ENCODE measurements around the gene CABLES1.
A peak's percentile ranks its signal among the peaks of the same experiment; 100 is the strongest.

CABLES1 gene

DNA sequence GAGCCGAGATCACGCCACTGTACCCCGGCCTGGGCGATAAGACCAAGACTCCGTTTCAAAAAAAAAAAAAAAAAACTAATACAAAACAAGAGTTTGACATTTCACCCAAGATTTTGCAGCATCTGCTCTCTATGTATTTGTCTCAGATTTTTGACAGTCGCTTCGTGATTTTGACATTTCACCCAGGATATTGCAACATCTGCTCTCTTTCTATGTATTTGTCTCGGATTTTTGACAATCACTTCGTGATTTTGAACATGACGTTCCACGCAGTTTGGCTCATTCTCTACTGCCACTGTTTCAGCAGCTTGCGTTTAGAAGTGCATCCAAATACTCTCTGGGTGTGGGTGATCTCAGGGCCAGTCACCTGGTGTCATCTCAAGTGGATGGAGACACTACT is 108.5 kb downstream of the CABLES1 start:
- DNase-seq: no peak

DNA sequence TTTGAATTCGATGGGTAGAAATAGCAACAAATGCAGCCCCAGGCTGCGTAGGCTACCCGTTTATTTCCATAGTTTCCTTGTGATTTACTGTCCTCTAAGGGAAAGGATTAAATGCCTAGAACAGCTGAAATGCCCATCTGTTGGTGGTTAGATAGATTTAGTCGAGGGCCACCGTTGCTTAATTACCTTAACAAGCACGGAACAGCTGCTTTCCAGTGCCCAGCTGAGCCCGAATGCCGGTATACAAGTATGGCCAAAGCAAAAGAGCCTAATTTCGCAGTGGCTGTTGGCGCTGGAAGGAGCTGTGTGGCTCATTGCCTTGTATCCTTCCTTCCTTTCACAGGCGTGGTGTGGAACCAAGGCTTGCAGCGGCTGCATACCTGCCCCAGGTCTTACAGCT is 109.1 kb downstream of the CABLES1 start:
- no peak for DNase-seq

DNA sequence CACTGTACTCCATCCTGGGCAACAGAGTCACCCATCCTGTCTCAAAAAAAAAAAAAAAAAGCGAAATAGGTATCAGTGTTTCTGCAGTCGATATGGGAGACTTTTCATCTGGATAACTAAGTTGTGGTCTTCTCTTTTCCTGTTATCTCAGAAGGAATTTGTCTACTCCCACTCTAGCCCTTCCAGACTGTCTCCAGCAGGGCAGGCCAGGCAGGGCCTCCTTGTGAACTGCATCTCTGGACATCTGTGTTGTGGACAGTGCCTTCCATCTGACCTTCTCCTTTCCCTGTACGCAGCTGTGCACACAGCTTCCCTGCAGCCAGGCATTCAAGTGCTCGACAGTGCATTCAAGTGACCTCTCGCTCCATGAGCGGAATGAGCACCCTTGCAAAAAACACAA is 110.2 kb downstream of the CABLES1 start:
- no peak for DNase-seq

DNA sequence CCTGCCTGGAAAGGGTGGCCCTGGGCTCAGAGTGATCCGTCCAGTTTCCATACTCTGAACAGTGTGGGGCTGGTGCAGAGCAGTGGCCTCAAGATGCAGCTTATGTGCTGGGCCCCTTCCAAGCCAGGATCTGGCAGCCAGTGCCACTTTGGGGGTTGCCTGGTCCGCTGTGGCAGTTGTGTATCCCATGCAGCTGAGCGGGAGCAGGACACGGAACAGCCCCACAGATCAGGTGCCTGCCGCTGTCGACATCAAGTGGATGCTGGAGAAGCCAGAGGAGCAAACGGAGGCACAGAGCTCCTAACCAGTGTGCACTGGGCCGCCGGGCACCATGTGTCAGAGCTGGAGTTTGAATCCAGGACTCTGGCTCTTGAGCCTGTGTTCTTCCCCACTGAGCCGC is 112.0 kb downstream of the CABLES1 start:
- DNase-seq: no peak

DNA sequence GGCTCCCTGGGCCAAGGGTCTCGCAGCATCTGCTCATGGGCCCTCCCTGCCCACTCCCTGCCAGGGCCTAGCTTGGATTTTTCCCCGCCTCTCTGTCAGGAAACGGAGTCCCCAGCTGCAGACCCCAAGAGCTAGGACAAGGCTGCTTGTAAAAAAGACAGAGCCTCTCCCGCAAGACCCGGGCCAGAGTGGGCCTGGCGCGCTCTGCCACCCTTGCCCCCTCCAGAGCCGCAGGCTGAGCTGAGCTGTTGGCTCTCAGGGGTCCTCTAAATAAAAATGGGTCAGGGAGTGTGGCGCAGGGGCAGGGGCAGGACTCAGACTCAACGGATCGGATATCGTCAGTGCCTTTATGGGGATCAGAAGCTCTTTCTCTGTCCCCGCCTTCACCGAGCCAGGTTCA is 112.6 kb downstream of the CABLES1 start:
- DNase-seq: no peak

DNA sequence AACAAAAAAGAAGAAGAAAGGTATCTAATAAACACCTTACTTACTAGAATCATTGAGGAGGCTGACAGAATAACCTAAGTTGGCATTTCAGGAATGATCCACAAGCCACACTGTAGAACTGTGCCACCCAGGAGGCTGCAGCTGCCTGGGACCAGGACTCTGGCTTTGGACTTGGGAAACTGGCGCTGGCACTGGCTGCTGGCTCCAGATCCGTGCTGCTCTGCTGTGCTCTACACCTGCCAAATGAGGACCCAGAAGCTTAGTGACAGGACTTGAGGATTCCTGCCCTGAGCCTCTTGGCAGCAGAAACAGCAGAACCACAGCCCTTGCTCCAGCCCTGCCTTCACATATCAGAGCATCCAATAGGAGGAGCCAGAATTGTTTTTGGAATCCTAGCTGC is 113.5 kb downstream of the CABLES1 start:
- no peak for DNase-seq

DNA sequence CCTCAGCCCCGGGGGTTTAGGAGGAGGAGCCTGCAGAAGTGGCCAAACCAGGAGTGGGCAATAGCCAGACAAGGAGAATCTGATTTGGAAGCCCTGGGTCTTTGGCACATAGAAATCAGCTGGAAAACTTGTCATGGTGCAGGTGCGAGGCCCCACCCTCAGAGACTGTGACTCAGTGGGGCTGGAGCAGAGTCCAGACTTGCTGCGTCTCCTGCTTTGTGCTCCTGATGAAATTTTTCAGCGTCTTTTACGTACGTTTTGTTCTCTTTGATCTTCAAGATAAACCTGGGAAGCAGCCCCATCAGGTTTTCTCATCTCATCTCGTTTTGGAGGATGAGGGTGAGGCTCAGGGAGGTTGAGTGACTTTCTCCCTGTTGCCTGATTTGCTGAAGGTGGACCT is 114.1 kb downstream of the CABLES1 start:
- no peak for DNase-seq

DNA sequence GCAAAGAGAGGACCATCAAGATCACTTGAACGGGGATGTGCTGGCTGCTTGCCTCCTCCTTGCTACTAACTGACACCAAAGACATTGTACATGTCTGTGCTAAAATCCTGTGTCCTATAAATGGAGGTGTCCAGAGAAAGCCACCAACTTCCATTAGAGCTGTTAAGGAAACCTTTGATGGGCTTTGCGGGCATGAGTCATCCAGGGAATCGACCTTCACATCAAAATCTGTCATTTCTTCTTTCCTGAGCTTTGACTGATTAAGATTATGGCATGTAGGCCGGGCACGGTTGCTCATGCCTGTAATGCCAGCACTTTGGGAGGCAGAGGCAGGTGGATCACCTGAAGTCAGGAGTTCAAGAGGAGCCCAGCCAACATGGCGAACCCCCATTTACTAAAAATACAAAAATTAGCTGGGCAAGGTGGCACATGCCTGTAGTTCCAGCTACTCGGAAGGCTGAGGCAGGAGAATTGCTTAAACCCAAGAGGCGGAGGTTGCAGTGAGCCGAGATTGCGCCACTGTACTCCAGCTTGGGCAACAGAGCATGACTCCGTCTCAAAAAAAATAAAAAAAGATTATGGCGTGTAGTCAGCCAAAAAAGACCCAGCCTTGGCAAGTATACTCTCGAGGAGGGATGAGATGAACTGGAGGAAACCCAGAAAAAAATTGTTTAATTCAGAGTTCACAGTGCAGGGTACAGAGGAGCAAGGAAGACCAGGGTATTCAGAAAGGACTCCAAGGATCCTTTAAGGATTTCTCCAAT is 115.8 kb downstream of the CABLES1 start:
- no peak for DNase-seq

DNA sequence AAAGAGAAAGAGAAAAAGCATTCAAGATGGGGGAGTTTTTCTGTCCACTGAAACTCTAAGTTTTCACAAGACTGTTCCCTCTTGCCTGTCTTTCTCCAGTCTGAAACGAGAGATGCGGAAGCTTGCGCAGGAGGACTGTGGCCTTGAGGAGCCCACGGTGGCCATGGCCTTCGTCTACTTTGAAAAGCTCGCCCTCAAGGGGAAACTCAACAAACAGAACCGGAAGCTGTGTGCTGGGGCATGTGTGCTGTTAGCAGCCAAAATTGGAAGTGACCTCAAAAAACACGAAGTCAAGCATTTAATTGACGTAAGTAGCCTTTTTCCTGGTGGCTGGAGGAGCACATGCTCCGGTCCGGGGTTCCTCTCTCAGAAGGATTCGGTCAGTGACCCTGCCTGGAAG is 118.3 kb downstream of the CABLES1 start:
- DNase-seq: no peak

DNA sequence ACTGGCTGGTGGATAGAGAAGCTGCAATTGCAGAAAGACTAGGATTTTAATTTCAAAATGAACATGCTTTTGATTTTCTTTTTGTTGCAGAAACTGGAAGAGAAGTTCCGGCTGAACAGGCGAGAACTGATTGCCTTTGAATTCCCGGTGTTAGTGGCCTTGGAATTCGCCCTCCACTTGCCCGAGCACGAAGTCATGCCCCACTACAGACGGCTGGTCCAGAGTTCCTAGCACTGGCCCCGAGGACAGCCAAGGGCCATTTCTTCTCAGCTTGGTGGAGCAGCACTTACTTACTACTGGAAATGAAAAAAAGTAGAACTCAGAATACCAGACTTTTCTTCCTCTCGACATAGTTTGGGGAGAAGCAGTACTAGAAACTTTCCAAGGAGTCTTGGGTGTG is 121.9 kb downstream of the CABLES1 start:
- DNase-seq: no peak

DNA sequence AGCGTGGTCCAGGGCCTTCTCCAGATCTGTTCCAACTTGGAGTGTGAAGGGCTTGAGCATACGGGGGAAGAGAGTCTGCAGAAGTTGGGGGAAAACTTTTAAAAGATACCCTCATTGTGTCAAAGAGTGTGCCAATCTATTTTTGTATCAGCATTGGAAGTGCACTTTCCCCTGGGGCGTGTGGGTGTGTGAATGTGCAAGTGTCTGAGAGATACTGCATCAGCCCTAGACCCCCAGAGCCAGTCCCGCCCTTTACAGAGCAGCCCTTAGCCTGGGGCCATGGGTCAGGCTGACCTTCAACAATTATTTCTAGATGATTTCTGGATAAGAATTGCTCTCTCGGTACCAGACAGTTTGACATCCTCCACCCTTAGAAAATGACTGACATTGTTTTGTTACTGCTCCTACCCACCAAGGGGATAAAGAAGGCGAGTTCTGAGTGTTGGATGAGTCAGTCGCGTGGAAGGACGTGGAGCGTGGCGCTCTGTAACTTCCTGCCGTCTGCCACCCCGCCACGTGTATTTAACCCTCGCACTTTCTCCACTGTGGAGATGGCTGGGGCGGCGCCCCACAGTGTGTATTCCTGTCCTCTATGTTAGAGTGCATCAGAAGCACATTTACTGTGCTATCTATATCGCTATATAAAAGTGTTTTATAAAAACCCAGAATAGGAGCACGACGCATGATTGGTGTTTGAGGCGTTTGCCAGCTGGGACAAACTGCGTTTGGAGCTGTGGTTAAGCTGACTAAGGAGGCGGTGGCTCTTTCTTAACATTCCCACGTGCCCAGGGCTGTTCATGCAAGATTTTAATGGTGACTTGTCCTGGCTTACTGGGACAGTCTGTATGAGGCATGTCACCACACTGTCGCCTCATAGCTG is 122.6 kb downstream of the CABLES1 start:
- no peak for DNase-seq

DNA sequence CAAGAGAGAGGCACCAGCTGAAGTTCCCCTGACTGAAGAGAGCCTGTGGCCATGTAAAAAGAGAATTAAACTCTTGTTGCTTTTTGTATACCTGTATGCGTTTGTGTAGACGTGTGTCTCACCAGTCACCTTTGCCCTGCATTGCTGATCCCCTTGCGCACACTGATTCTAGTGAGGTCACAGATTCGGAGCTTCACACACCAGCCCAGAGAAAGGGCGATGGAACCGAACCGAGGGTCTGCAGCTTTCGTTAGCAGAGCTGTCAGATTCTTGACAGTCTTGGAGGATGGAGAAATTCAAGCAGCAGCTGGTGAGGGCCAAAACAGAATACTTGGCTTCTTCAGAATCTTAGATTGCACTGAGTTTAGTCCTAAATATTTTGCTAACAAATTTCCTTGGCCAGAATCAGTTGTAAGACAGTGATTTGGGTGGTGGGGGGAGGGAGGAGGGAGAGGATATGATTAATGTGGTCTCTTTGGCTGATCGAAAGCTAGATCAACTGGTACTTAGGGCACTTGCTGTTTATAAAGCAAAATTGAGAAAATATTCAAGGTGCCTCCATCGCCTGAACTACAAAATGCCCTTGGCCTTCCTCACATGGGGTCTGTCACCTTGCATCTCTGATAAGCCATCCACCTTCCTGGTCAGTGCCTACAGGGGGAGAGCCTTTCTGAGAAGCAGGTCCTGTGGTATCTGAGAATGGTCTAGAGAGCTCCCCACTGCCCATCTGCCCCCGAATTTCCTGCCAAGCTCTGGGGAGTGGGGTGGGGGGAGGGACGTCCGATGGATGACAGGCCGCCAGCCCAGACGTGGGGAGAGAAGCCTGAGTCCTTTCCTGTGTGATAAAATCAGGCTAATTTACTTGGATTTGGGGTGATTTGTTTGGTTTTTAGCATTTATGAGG is 123.5 kb downstream of the CABLES1 start:
- DNase-seq: no peak

DNA sequence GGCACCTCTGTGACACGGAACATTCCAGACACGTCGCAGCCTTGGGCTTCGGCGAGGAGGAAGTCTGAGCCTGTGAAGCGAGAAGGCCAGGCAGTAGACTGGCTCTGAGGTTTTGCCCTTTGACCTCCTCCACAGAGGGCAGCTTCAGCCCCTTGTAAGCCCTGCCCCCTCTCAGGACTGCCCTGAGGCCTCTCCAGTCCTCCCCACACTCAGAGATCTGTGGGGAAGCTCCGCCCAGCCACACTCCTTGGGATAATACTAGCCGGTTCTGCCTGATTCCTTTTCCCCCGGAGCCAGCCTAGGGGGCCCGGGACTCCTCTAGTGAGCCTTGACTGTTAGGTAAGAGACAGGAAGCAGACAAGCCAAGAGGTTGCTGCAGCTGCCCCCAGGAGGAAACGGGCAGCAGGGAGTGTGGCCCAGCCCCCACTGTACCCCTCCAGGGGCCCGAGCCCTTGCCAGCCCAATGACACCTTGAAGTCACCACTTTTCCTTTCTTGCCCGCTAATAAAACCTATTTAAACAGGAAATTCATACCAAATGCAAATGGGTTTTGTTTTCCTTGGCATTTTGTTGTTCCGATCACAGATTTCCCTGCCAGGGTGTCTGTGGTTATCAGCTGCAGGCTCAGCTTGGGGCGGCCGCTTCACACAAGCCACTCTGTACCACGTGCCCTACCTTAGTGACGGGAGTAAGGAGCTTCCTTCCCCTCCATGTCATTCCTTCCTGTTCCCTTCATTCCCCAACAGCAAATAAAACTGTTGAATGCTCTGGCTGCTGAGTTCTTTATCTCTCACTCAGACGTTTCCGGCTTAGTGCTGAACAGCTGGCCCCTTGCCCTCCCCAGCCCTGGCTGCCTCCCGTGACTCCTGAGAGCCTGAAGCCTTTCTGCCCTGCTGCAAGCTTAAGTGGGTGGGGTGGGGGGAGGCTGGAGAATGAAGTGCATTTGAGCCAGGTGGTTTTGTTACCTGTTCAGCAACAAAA is 124.7 kb downstream of the CABLES1 start:
- DNase-seq: peak in 9 of 14 donors; percentile 4 to 58 (median 25)

DNA sequence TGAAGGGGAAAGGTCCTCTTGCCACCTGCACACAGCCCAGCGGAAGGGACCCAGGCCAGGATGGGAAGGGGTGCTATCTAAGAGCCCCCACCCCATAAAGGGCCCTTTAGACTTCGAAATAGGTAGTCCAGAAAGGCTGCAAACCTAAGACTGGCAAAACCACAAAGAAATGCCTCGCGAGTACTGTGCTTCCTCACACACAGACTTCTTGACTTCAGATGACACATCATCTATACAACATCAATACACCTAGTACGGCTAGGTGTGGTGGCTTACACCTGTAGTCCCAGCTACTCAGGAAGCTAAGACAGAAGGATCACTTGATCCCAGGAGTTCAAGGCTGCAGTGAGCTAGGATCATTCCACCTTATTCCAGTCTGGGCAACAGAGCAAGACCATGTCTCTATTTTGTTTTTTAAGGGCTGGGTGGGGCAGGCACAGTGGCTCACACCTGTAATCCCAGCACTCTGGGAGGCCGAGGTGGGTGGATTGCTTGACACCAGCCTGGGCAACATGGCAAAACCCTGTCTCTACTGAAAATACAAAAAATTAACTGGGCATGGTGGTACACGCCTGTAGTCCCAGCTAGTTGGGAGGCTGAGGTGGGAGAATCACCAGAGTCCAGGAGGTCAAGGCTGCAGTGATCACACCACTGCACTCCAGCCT is 125.8 kb downstream of the CABLES1 start:
- no peak for DNase-seq

DNA sequence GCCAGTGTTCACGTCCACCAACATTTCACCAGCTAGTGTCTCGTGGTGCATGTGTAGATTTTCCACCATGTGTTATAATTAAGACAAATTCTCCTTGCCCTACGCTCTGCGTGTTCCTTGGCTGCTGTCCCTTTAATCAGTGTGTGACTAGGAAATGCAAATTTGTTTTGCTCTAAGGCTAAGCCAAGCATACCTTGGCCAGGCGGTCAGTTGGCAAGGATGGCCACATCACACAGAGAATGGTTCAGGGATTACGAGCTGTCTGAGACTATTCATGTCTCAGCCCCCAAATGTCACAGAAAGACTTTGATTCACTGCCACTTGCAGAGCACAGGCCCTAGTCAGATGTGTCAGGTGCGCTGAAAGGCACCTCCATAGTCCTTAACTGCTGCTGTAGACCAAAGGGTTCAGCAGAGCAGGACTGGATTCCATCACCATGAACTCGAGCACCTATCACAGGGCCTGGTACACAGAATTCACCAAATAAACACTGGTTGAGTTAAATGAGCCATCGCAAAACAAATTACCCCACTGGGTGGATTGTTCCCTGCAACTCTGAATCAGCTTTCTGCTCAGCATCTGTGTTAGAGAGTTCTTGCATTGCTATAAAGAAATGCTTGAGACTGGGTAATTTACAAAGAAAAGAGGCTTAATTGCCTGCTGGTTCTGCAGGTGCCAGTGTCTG is 128.4 kb downstream of the CABLES1 start:
- peak in 2 of 14 donors; percentile 18 to 96 for DNase-seq

DNA sequence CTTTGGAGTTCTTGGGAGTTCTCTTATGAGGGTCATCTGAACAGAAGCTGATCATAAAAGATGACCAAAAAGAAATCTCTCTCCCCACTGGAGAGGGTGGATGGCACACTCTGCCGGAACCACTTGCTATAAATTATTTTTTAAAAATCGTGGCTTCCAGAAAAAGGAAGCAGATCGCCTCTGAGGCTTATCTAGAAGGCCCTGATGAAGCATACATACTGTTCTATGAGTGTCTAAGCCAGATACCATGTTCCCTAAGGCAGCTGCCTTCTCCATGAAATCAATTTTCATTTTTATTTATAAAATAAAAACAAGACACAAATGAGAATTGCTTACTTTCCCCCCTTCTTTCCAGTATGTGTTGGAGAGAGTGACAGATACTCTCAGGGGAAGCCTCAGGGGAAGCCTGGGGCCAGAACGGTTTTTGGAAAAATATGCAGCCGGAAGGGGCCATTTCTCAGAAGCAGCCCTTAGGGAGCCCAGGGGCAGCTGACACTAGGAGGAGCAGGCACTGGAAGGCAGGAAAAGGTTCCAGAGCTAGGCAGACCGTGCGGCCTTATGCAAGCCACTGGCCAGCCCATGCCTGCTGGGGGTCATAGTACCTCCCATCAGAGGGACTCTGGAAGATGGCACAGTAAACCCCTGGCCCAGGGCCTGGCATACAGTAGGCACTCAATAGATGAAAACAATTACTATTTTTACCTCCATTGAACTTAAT is 130.6 kb downstream of the CABLES1 start:
- DNase-seq: no peak

DNA sequence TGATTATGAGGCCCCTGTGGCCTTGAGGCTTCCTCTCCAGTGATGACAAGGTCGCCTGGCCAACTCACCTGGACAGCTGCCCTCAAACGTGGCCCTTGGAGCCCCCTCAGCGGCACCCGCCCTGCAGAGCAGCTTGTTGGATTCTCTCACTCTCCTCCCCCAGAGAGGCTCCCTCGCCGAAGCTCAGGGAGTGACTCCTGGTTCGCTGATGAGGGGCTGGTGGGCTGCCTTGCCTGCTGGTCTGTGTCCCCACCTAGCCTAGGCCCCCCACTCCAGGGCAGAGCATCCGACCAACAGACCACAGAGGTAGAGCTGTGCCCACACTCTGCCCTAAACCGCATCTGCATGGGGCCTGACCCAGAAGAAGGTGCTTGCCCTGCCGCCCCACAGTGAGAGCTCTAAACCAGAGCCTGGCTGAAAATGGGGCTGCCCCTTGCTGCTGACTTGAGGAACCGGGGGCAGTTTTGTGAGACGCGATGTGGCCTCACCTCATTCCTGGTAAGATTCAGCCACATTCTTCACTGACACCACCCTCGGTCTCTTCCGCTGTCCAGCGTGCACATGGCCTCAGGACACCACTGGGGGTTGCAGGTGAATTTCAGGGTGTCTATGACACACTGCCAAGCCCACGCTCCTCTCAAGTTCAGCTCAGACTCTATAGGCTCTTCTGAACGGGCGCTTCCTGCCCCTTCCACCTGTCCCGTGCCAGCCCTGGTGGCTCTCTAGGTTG is 131.6 kb downstream of the CABLES1 start:
- no peak for DNase-seq

DNA sequence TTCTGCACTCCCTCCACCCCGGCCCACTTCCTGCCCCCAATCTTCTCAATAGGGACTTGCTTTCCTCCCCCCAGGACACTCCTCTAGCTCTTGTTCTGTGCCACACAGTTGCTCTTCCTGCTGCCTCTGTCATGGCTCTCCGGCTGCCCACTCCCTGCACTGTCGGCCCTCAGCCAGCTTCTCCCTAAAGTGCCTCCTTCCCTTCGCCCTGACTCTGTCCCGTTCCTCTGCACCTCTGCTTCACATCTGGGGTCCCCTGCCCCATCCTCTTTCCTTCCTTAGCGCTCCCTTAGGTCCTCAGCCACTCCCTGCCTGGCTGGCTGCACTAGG is 132.1 kb downstream of the CABLES1 start:
- DNase-seq: no peak

DNA sequence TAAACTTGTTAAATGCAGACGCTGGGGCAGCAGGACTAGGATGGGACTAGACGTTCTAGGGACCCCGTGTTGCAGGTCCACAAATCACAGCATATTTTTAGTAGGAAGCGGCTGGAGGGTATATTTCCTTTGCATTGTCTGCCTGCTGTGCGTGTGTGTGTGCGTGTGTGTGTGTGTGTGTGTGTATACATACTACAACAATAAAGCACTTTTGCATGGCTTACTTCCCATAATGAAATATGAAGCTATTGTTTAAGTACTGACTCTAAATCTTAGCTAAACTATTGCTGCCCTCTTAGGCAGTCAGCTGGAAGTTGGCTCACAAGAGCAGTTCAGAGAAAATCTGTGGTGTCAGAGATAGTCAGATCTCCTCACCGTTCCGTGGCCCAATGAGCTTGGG is 133.4 kb downstream of the CABLES1 start:
- no peak for DNase-seq
